Suprapubic skin (tissue), 4 donors: ENCODE results near the gene CDHR4. TPM values are rescaled to one million over a fixed set of nuclear protein-coding genes. Genes with fewer than 3 reads are reported as not detected.

Experiments used
- DNase-seq, 2 donors: peaks; one replicate each; pipeline ENCODE4 v3.0.0-alpha.2; 2019; ENCODE audit warnings: low spot score in 2 of 2
- H3K27ac ChIP-seq: fragments of 200-600 bp; sonication (generic); one replicate; pipeline ENCODE4 v1.5.1; 2019
- H3K27me3 ChIP-seq: fragments of 200-600 bp; sonication (generic); one replicate; pipeline ENCODE4 v1.5.1; 2019
- H3K36me3 ChIP-seq: fragments of 200-600 bp; sonication (generic); one replicate; pipeline ENCODE4 v1.5.1; 2019
- H3K4me1 ChIP-seq: fragments of 200-600 bp; sonication (generic); one replicate; pipeline ENCODE4 v1.5.1; 2019
- H3K4me3 ChIP-seq: fragments of 200-600 bp; sonication (generic); one replicate; pipeline ENCODE4 v1.5.1; 2019; ENCODE audit warnings: mild to moderate bottlenecking
- H3K9me3 ChIP-seq: fragments of 200-600 bp; sonication (generic); one replicate; pipeline ENCODE4 v1.5.1; 2019
- CTCF ChIP-seq, 2 donors: fragments of 200-600 bp in 1 of 2; fragments of 450-650 bp in 1 of 2; sonication (generic) in 1 of 2; IDR thresholded peaks; one replicate each; pipeline ENCODE4 v1.5.1; 2016 to 2019; ENCODE audit warnings: antibody characterized with exemption in 2 of 2, mild to moderate bottlenecking in 1 of 2, moderate library complexity in 1 of 2
- EP300 ChIP-seq: sonication (generic); formaldehyde crosslinking; IDR thresholded peaks from one replicate; pipeline ENCODE4 v1.6.1; 2017; ENCODE audit warnings: antibody characterized with exemption
- POLR2A ChIP-seq, 2 donors: fragments of 450-650 bp; IDR thresholded peaks; one replicate each; pipeline ENCODE4 v1.6.1; 2017; ENCODE audit warnings: antibody characterized with exemption in 2 of 2, mild to moderate bottlenecking in 2 of 2, moderate library complexity in 2 of 2
- POLR2AphosphoS5 ChIP-seq, 3 donors: sonication (generic); formaldehyde crosslinking; IDR thresholded peaks; one replicate each; pipeline ENCODE4 v1.6.1; 2017; ENCODE audit warnings: antibody characterized with exemption in 3 of 3
- WGBS: methylation state at CpG from one replicate; pipeline ENCODE4 v1.1.5; 2018; 5-methylcytosine and 5-hydroxymethylcytosine counted together
- total RNA-seq, 4 donors: library from RNA; depleted of rRNA; stranded (reverse); fragments of >200 nt; gene quantifications; one replicate each; pipeline ENCODE4 v1.1.0, GENCODE V29; 2016

Gene CDHR4
- under 1 TPM in 2 of 4 donors, not detected in 2; 0.45 to 0.89 TPM for total RNA-seq

DNA sequence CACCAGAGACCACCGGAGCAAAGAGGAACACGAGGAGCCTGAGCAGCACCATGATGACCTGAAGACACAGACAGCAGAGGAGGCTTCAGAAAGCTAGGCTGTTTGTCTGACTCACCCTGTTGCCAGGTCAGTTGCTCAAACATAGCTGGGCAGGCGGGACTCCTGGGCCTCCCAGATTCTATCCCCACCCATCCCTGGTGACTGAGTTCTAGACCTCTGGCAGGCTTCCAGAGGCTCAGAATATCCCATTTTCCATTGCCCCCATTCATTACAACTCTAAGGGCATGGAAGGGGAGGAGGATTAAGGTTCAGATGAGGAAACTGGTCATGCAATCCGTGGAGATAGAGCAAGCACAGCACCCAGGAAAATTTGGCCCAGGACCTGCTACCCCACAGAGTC is at the start of gene CDHR4:
Gene CDHR4 (minus strand): TSS at position 113 of the 400 bp plus-strand sequence. CDS start 61 bp downstream, at position 52.
- H3K36me3 ChIP-seq: no peaks in the 10 kb centered on the region
- 48% methylated on average over 4 of the region's 4 CpGs for WGBS
- TF ChIP-seq POLR2A (IDR thresholded peaks at IDR 0.05) (no peak), POLR2AphosphoS5 (IDR thresholded peaks at IDR 0.05) (no peak), CTCF (IDR thresholded peaks at IDR 0.05) (no peak), EP300 (no peak)
- no peak within 1 kb of the TSS for H3K27ac ChIP-seq
- no peaks in the 10 kb centered on the region for H3K27me3 ChIP-seq
- H3K4me3 ChIP-seq: no peak within 1 kb of the TSS
- H3K9me3 ChIP-seq: no peaks in the 10 kb centered on the region
- peaks cover 28% of the 10 kb centered on the region for H3K4me1 ChIP-seq
- no peak for DNase-seq

DNA sequence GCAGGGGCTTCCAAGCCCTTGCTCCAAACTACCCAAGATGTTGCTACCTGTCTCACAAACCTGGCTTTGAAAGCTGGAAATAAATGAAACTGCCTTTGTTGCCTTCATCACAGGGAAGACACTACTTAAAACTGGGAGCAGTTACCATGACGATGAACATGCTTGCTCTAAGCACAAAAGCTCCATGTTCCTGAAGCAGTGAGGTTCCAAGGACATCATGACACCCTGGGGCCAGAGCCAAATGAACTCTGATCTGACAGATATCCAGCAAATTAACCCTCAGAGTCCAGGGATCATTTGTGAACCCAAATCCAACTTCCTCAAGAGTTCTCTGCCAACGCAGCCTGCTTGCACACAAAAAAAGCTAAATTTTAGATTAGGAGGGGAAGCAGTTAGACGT is 46.0 kb upstream of the CDHR4 start:
- H3K27me3 ChIP-seq: no peaks in the 10 kb centered on the region
- no peak for TF ChIP-seq POLR2AphosphoS5 (IDR thresholded peaks at IDR 0.05)
- no peak for TF ChIP-seq CTCF (IDR thresholded peaks at IDR 0.05)
- no peak for TF ChIP-seq POLR2A (IDR thresholded peaks at IDR 0.05)
- no peak for TF ChIP-seq EP300
- 87% methylated on average over 3 of the region's 3 CpGs for WGBS

GRCh38 chr3:49844464-49845183 is 45.0 kb upstream of the CDHR4 start:
- TF ChIP-seq POLR2AphosphoS5 (IDR thresholded peaks at IDR 0.05) (no peak), CTCF (IDR thresholded peaks at IDR 0.05) (no peak), EP300 (no peak), POLR2A (IDR thresholded peaks at IDR 0.05) (no peak)
- no peaks in the 10 kb centered on the region for H3K27me3 ChIP-seq
- H3K9me3 ChIP-seq: no peaks in the 10 kb centered on the region
- no peak for DNase-seq
- peaks cover 17% of the 10 kb centered on the region for H3K36me3 ChIP-seq
- H3K27ac ChIP-seq: no peak overlapping the region
- H3K4me1 ChIP-seq: peaks cover under 1% of the 10 kb centered on the region
- 83% methylated on average over 5 of the region's 5 CpGs for WGBS
- no peak overlapping the region for H3K4me3 ChIP-seq

More for the DNA sequence above, 46.0 kb upstream of the CDHR4 start:
- Histone ChIP-seq H3K27ac (no peak overlapping the region), H3K4me3 (no peak overlapping the region), H3K4me1 (no peaks in the 10 kb centered on the region), H3K9me3 (no peaks in the 10 kb centered on the region), H3K36me3 (peaks cover 17% of the 10 kb centered on the region)
- DNase-seq: no peak

- Histone ChIP-seq H3K4me1 (peaks cover 5% of the 10 kb centered on the region), H3K27ac (no peak overlapping the region), H3K36me3 (peaks cover 17% of the 10 kb centered on the region), H3K4me3 (no peak overlapping the region), H3K27me3 (no peaks in the 10 kb centered on the region), H3K9me3 (no peaks in the 10 kb centered on the region)
- 83% methylated on average over 2 of the region's 3 CpGs for WGBS
- no peak for TF ChIP-seq EP300
- no peak for TF ChIP-seq POLR2A (IDR thresholded peaks at IDR 0.05)
- no peak for TF ChIP-seq POLR2AphosphoS5 (IDR thresholded peaks at IDR 0.05)
- no peak for TF ChIP-seq CTCF (IDR thresholded peaks at IDR 0.05)
- no peak for DNase-seq
These were observed 43.3 kb upstream of the CDHR4 start for GRCh38 chr3:49842843-49843517.

DNA sequence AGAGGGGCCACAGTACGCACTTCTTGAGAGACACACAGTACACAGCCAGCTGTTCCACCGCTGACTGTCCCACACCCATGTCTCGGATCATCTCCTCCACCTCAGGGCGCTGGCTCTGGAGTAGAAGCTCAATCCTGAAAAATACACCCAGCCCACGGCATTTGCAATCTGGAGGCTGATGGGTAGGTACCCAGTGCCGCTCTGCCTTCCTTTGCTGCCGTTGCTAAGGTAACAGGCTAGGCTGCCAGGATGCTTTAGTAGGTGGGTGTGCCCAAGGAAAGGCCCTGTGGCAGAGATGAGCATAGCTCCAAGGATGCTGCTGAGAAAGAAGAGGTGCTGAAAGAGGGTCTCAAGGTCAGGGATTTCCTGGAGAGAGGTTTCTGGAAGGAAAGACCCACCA is 42.1 kb upstream of the CDHR4 start:
- no peak for DNase-seq
- H3K36me3 ChIP-seq: peaks cover 12% of the 10 kb centered on the region
- H3K27me3 ChIP-seq: no peaks in the 10 kb centered on the region
- TF ChIP-seq POLR2A (IDR thresholded peaks at IDR 0.05) (no peak), POLR2AphosphoS5 (IDR thresholded peaks at IDR 0.05) (no peak), CTCF (IDR thresholded peaks at IDR 0.05) (no peak), EP300 (no peak)
- no peaks in the 10 kb centered on the region for H3K9me3 ChIP-seq
- H3K4me3 ChIP-seq: no peak overlapping the region
- H3K4me1 ChIP-seq: peaks cover 5% of the 10 kb centered on the region
- H3K27ac ChIP-seq: no peak overlapping the region
- 75% methylated on average over 7 of the region's 7 CpGs for WGBS
